Endothelial cell of umbilical vein (primary cell): ENCODE data around the gene HEBP1. TPM values are rescaled to one million over a fixed set of nuclear protein-coding genes. Genes with fewer than 3 reads are reported as not detected.

Source experiments
- BruUV-seq: library from RNA; stranded (reverse); fragments of 400-500 nt; replicated peaks from 2 replicates; lab custom pipeline; 2021; lab: Mats Ljungman, UMichigan
- CTCF ChIA-PET: fragments of 300-600, 350-600 bp; sonication (Branson Sonifier 250); formaldehyde crosslinking; loops from one replicate; lab custom pipeline; 2021; ENCODE audit warnings: antibody characterized with exemption, inconsistent platforms; lab: Charles Lee
- POLR2A ChIA-PET: fragments of 300-600, 350-600 bp; sonication (Branson Sonifier 250); formaldehyde crosslinking; loops from one replicate; lab custom pipeline; 2021; ENCODE audit warnings: antibody characterized with exemption, inconsistent platforms; lab: Charles Lee
- DNase-seq: peaks from one replicate; pipeline ENCODE4 v3.0.0-alpha.2; 2011; ENCODE audit warnings: low read depth, low spot score
- FAIRE-seq: peaks from 2 replicates; lab custom pipeline; 2011; peaks lifted over from hg19 to GRCh38; lab: Jason Lieb, UNC
- H2AFZ ChIP-seq: 2 replicates; pipeline ENCODE4 v1.6.0; 2012; ENCODE audit warnings: low read depth, low read length, control low read depth, inconsistent platforms
- H3K27ac ChIP-seq: 2 replicates; pipeline ENCODE4 v1.5.1; 2011; ENCODE audit warnings: low read depth, mild to moderate bottlenecking, control low read depth, low read length, moderate library complexity; ENCODE audit not compliant: insufficient read depth
- H3K27me3 ChIP-seq, 2 experiments: 2 replicates each; pipeline versions ENCODE4 v1.6.0 to v1.6.1; 2011; ENCODE audit warnings: low read length in 2 of 2, mixed read lengths in 1 of 2; ENCODE audit not compliant: control insufficient read depth in 2 of 2, insufficient read depth in 2 of 2
- H3K36me3 ChIP-seq, 2 experiments: 2 replicates in 1 of 2; 3 replicates in 1 of 2; pipeline ENCODE4 v1.5.1; 2011; ENCODE audit warnings: low read length in 2 of 2, mild to moderate bottlenecking in 1 of 2, moderate library complexity in 1 of 2; ENCODE audit not compliant: control insufficient read depth in 2 of 2, insufficient read depth in 2 of 2; ENCODE audit errors: extremely low read depth in 1 of 2
- H3K4me1 ChIP-seq: 3 replicates; pipeline ENCODE4 v1.5.1; 2011; ENCODE audit warnings: mild to moderate bottlenecking, low read length; ENCODE audit not compliant: control insufficient read depth, insufficient read depth; ENCODE audit errors: extremely low read depth
- H3K4me2 ChIP-seq: 2 replicates; pipeline ENCODE4 v1.6.1; 2011; ENCODE audit warnings: low read length, control low read depth, mixed read lengths; ENCODE audit not compliant: insufficient read depth
- H3K4me3 ChIP-seq, 3 experiments: fragments of 200-600 bp in 1 of 3; sonication (generic), shearing (Covaris generic) in 1 of 3; replicated peaks in 1 of 3; 2 replicates each; pipeline ENCODE4 v1.5.1; 2011 to 2016; ENCODE audit warnings: control low read depth in 3 of 3, low read length in 3 of 3, mild to moderate bottlenecking in 2 of 3, inconsistent platforms in 1 of 3, low read depth in 1 of 3, moderate library complexity in 1 of 3; ENCODE audit not compliant: insufficient read depth in 1 of 3
- H3K79me2 ChIP-seq: 2 replicates; pipeline ENCODE4 v1.6.0; 2012; ENCODE audit warnings: low read length, inconsistent platforms; ENCODE audit not compliant: control insufficient read depth, insufficient read depth
- H3K9ac ChIP-seq: replicated peaks from 2 replicates; pipeline ENCODE3; 2011; ENCODE audit warnings: low read length, control low read depth; ENCODE audit not compliant: insufficient read depth; ENCODE audit errors: extremely low read depth
- H3K9me1 ChIP-seq: replicated peaks from 3 replicates; pipeline ENCODE4 v1.6.0; 2011; ENCODE audit warnings: mild to moderate bottlenecking, low read length; ENCODE audit not compliant: control insufficient read depth, insufficient read depth; ENCODE audit errors: extremely low read depth
- H3K9me3 ChIP-seq: replicated peaks from 2 replicates; pipeline ENCODE4 v1.5.1; 2012; ENCODE audit warnings: low read length, inconsistent platforms; ENCODE audit not compliant: control insufficient read depth, insufficient read depth
- H4K20me1 ChIP-seq: replicated peaks from 2 replicates; pipeline ENCODE3; 2011; ENCODE audit warnings: mild to moderate bottlenecking, low read length; ENCODE audit not compliant: control insufficient read depth, insufficient read depth; ENCODE audit errors: extremely low read depth
- EZH2 ChIP-seq: IDR thresholded peaks from 2 replicates; pipeline ENCODE4 v1.6.1; 2012; ENCODE audit warnings: borderline replicate concordance, low read depth, mild to moderate bottlenecking, moderate library complexity, low read length, inconsistent platforms; ENCODE audit not compliant: severe bottlenecking
- FOS ChIP-seq: IDR thresholded peaks from 2 replicates; pipeline ENCODE4 v1.6.1; 2011; ENCODE audit warnings: mild to moderate bottlenecking, low read length, moderate library complexity, borderline replicate concordance; ENCODE audit not compliant: insufficient read depth
- GATA2 ChIP-seq: IDR thresholded peaks from 2 replicates; pipeline ENCODE4 v1.7.0; 2011; ENCODE audit warnings: low read depth, mild to moderate bottlenecking, moderate library complexity, mixed read lengths, low read length; ENCODE audit not compliant: insufficient read length, insufficient read depth
- JUN ChIP-seq: IDR thresholded peaks from 2 replicates; pipeline ENCODE4 v1.6.1; 2011; ENCODE audit warnings: borderline replicate concordance, low read depth; ENCODE audit not compliant: insufficient read length, insufficient read depth
- MYC ChIP-seq: IDR thresholded peaks from one replicate; pipeline ENCODE4 v1.6.1; 2011; ENCODE audit warnings: mild to moderate bottlenecking, low read depth, low read length
- POLR2A ChIP-seq: IDR thresholded peaks from 2 replicates; pipeline ENCODE4 v1.6.1; 2012; ENCODE audit warnings: low read depth, mild to moderate bottlenecking, control low read depth, low read length
- POLR2AphosphoS5 ChIP-seq: IDR thresholded peaks from 2 replicates; pipeline ENCODE4 v1.6.1; 2012; ENCODE audit warnings: low read depth, mild to moderate bottlenecking, control low read depth, low read length, moderate library complexity; ENCODE audit not compliant: insufficient read depth
- dilution Hi-C: fragments of 300-500 bp; cut with MboI; formaldehyde crosslinking; loops from one replicate; pipeline ENCODE4 v1.15.0; 2019; ENCODE audit warnings: low sequenced_read_pairs; ENCODE audit not compliant: extremely low pct_ligation_motif_present
- intact Hi-C: fragments of 100-400 bp; cut with micrococcal nuclease; formaldehyde crosslinking; loops from one replicate; pipeline ENCODE4 v1.10.0; 2022
- polyA plus RNA-seq, 4 experiments: library from polyadenylated mRNA; depleted of rRNA in 3 of 4; stranded (reverse) in 3 of 4; unstranded in 1 of 4; fragments of >200 nt; gene quantifications; 2 replicates each; pipeline versions ENCODE4 v1.2.1 to v1.2.3, GENCODE V29; 2011 to 2012; ENCODE audit warnings: missing spikeins in 1 of 4
- total RNA-seq: library from RNA; stranded (reverse); gene quantifications from 2 replicates; pipeline ENCODE4 v1.2.3, GENCODE V29; 2021
- TF ChIP-seq, protein P1 (sequence below): IDR thresholded peaks from 2 replicates; pipeline ENCODE4 v1.6.1; 2011; ENCODE audit not compliant: insufficient read depth, insufficient read length
- TF ChIP-seq, protein P2 (sequence below), 2 donors: IDR thresholded peaks; 1 replicate in 1 of 2; 2 replicates in 1 of 2; pipeline ENCODE4 v1.5.1; 2011; ENCODE audit warnings: low read length in 2 of 2, mild to moderate bottlenecking in 2 of 2, moderate library complexity in 2 of 2, control low read depth in 1 of 2, inconsistent platforms in 1 of 2, low read depth in 1 of 2; ENCODE audit not compliant: insufficient read depth in 1 of 2; ENCODE audit errors: extremely low read depth in 1 of 2

HEBP1 gene
- total and polyA plus RNA-seq, 2 donors (not counting 3 experiments of a cell fraction or from before 2014, with no cell fraction given), result 23.1 to 59.5 TPM

DNA sequence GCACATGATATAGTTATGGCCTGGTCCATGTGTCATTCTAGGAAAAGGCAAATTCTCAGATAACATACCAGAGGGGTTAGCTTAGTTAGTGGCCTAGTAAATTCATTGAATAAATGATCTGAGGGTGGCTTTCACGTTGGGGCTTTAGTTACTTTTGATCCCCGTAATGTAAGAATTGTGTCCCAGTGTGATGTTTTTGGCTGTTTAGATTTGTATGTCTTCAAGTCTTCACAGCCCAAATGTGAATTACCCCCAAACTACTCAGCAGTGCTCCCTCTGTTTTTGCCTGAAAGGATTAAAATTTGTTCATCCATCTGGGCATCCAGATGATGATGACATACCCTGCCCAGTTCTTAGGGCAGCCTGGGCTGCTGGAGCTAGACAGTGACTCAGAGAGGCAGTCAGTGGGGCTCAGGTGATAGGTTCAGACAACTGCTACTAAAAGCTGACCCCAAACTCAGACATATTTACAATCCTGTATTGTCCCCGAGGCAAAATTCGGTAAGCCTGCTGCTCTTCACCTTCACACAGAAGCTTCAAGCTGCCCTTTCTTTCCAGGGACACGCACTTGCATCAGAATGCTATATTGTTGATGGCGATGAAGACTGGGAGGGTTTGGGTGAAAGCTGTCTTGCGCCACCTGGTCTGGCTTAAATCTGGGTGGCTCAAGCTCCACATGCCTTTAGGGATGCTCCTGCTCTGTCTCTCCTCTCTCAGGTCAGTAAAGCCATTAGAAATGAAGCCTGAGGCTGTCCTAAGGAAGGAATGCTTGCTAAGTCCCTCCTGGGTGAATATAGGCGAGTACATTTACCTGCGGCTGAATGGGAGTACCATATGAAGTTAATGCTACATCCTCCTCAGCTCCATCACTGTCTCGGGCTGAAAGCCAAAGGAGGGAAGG, 58.4 kb downstream of the HEBP1 start:
- Histone ChIP-seq H3K36me3 (no peaks in the 10 kb centered on the region), H3K4me1 (no peaks in the 10 kb centered on the region), H4K20me1 (no peaks in the 10 kb centered on the region), H2AFZ (no peak overlapping the region), H3K4me2 (no peak overlapping the region), H3K9ac (no peak overlapping the region), H3K9me1 (no peaks in the 10 kb centered on the region), H3K27me3 (no peaks in the 10 kb centered on the region), H3K27ac (no peak overlapping the region), H3K9me3 (no peaks in the 10 kb centered on the region), H3K79me2 (no peaks in the 10 kb centered on the region), H3K4me3 (no peak overlapping the region)
- BruUV-seq, result no TSS peak
- DNase-seq (no peak), FAIRE-seq (no peak)
- POLR2A ChIA-PET, result no interaction called here
- intact Hi-C loops, result no loop called here
- TF ChIP-seq POLR2AphosphoS5 (no peak), EZH2 (no peak), GATA2 (no peak), FOS (no peak), JUN (no peak), MYC (no peak), POLR2A (no peak)
- TF ChIP-seq, protein P1, sequence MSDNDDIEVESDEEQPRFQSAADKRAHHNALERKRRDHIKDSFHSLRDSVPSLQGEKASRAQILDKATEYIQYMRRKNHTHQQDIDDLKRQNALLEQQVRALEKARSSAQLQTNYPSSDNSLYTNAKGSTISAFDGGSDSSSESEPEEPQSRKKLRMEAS, result no peak
- TF ChIP-seq, protein P2, sequence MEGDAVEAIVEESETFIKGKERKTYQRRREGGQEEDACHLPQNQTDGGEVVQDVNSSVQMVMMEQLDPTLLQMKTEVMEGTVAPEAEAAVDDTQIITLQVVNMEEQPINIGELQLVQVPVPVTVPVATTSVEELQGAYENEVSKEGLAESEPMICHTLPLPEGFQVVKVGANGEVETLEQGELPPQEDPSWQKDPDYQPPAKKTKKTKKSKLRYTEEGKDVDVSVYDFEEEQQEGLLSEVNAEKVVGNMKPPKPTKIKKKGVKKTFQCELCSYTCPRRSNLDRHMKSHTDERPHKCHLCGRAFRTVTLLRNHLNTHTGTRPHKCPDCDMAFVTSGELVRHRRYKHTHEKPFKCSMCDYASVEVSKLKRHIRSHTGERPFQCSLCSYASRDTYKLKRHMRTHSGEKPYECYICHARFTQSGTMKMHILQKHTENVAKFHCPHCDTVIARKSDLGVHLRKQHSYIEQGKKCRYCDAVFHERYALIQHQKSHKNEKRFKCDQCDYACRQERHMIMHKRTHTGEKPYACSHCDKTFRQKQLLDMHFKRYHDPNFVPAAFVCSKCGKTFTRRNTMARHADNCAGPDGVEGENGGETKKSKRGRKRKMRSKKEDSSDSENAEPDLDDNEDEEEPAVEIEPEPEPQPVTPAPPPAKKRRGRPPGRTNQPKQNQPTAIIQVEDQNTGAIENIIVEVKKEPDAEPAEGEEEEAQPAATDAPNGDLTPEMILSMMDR (IDR thresholded peaks at IDR 0.05; ENCODE audit: extremely low read depth in 1 of 2, insufficient read depth in 1 of 2, low read depth in 1 of 2, low read length in 2 of 2), result no peak
- dilution Hi-C loops, result no loop called here
- CTCF ChIA-PET, result interaction anchor here (1.0 to 2.1 kb wide), 2 partner anchors 25 to 107 kb away, joined by 3 to 8 read pairs; no protein-coding TSS in a partner anchor
